Gastrocnemius medialis (tissue), 4 donors: Measurements from ENCODE around the gene HOXD8. TPM values are rescaled to one million over a fixed set of nuclear protein-coding genes. Genes with fewer than 3 reads are reported as not detected.

Source experiments
- ATAC-seq, 2 donors: fragments of 150-250 bp; one replicate each; pipeline ENCODE4 v1.9.1; 2016
- DNase-seq, 2 donors: peaks; one replicate each; pipeline ENCODE4 v3.0.0-alpha.2; 2019
- H3K27ac ChIP-seq, 4 donors: fragments of 200-600 bp; sonication (generic); 1 replicate in 1 of 4; 2 replicates in 3 of 4; pipeline ENCODE4 v1.5.1; 2016 to 2018; ENCODE audit warnings: mild to moderate bottlenecking in 2 of 4, moderate library complexity in 1 of 4
- H3K27me3 ChIP-seq, 3 donors: fragments of 200-600 bp; sonication (generic) in 2 of 3; 1 replicate in 1 of 3; 2 replicates in 2 of 3; pipeline versions ENCODE4 v1.5.1 to v1.6.0; 2016 to 2019; ENCODE audit warnings: mild to moderate bottlenecking in 1 of 3, moderate library complexity in 1 of 3
- H3K36me3 ChIP-seq, 2 donors: fragments of 200-600 bp; sonication (generic) in 1 of 2; one replicate each; pipeline ENCODE4 v1.5.1; 2017 to 2018
- H3K4me1 ChIP-seq, 2 donors: fragments of 200-600 bp; sonication (generic) in 1 of 2; one replicate each; pipeline ENCODE4 v1.5.1; 2016 to 2017; ENCODE audit warnings: mild to moderate bottlenecking in 2 of 2
- H3K4me3 ChIP-seq, 4 donors: fragments of 200-600 bp; sonication (generic) in 3 of 4; 1 replicate in 1 of 4; 2 replicates in 3 of 4; pipeline ENCODE4 v1.5.1; 2016 to 2019; ENCODE audit warnings: mild to moderate bottlenecking in 2 of 4
- H3K9me3 ChIP-seq, 3 donors: fragments of 200-600 bp; sonication (generic) in 2 of 3; 1 replicate in 1 of 3; 2 replicates in 2 of 3; pipeline ENCODE4 v1.5.1; 2016 to 2019
- CTCF ChIP-seq, 5 experiments: fragments of 450-650 bp in 3 of 5; fragments of 200-600 bp in 2 of 5; sonication (generic) in 2 of 5; IDR thresholded peaks in 4 of 5; conservative IDR thresholded peaks in 1 of 5; 1 replicate in 4 of 5; 2 replicates in 1 of 5; pipeline ENCODE4 v1.5.1; 2016 to 2019; ENCODE audit warnings: antibody characterized with exemption in 5 of 5, mild to moderate bottlenecking in 3 of 5, moderate library complexity in 3 of 5
- POLR2A ChIP-seq, 2 donors: fragments of 450-650 bp; IDR thresholded peaks; one replicate each; pipeline ENCODE4 v1.6.1; 2017; ENCODE audit warnings: antibody characterized with exemption in 2 of 2, mild to moderate bottlenecking in 2 of 2, moderate library complexity in 2 of 2
- in situ Hi-C, 4 donors: fragments of 200-750 bp; cut with MboI; loops; one replicate each; pipeline versions ENCODE4 v1.15.0 to v1.8.0; 2017; ENCODE audit warnings: low sequenced_read_pairs in 4 of 4
- intact Hi-C: fragments of 100-400 bp; cut with DNase I; formaldehyde crosslinking; loops from one replicate; pipeline ENCODE4 v1.15.1; 2023; ENCODE audit warnings: low total_unique reads
- total RNA-seq, 4 donors: library from RNA; depleted of rRNA; stranded (reverse); fragments of >200 nt; gene quantifications; one replicate each; pipeline versions ENCODE4 v1.1.0 to v1.2.3, GENCODE V29; 2016

The HOXD8 gene
- total RNA-seq, 4 donors from 2014 or later: 4.0 to 12.0 (median 7.2) TPM

- Histone ChIP-seq H3K27me3 (peaks cover 91 to 96% (median 95%) of the 10 kb centered on the region in 3 donors), H3K9me3 (no peaks in the 10 kb centered on the region), H3K4me1 (peaks cover 15 to 28% of the 10 kb centered on the region in 2 donors), H3K4me3 (peak within 1 kb of the TSS in 1 of 4 donors; percentile 30), H3K36me3 (no peaks in the 10 kb centered on the region), H3K27ac (no peak within 1 kb of the TSS)
- ATAC-seq (no peak), DNase-seq (no peak)
- intact Hi-C loops: loop anchor here (5.0 kb wide), 1 partner anchor 227 kb away; no protein-coding TSS in a partner anchor
- TF ChIP-seq CTCF (IDR thresholded peaks at IDR 0.05 in 4 of 5, conservative IDR thresholded peaks at IDR 0.05 in 1 of 5) (no peak), POLR2A (IDR thresholded peaks at IDR 0.05) (no peak)
- in situ Hi-C loops: loop anchor here in 2 of 4 donors (25.0 kb wide), 1 partner anchor 722 kb away; no protein-coding TSS in a partner anchor
These were observed 45.7 kb upstream of the HOXD8 start, which contains the start of gene EVX2 for GRCh38 chr2:176083796-176084261. Gene EVX2 (minus strand): TSS chr2:176083962. CDS start chr2:176083776, 186 bp downstream.

GRCh38 chr2:176084611-176085119 lies 44.8 kb upstream of the HOXD8 start:
- no peaks in the 10 kb centered on the region for H3K36me3 ChIP-seq
- intact Hi-C loops: loop anchor here (5.0 kb wide), 1 partner anchor 227 kb away; no protein-coding TSS in a partner anchor
- no peaks in the 10 kb centered on the region for H3K9me3 ChIP-seq
- ATAC-seq (no peak), DNase-seq (no peak)
- in situ Hi-C loops: loop anchor here in 2 of 4 donors (25.0 kb wide), 1 partner anchor 722 kb away; no protein-coding TSS in a partner anchor
- TF ChIP-seq CTCF (IDR thresholded peaks at IDR 0.05 in 4 of 5, conservative IDR thresholded peaks at IDR 0.05 in 1 of 5) (no peak), POLR2A (IDR thresholded peaks at IDR 0.05) (no peak)
- H3K4me1 ChIP-seq: peaks cover 8 to 20% of the 10 kb centered on the region in 2 donors
- peaks cover 91 to 96% (median 95%) of the 10 kb centered on the region in 3 donors for H3K27me3 ChIP-seq
- H3K27ac ChIP-seq: no peak overlapping the region
- H3K4me3 ChIP-seq: peak overlapping the region in 1 of 4 donors; percentile 28

GRCh38 chr2:176085120-176085788 lies 44.3 kb upstream of the HOXD8 start:
- Histone ChIP-seq H3K27ac (no peak overlapping the region), H3K4me1 (peaks cover 7 to 19% of the 10 kb centered on the region in 2 donors), H3K4me3 (peak overlapping the region in 1 of 4 donors; percentile 28)

More at GRCh38 chr2:176085120-176085788, 44.3 kb upstream of the HOXD8 start:
- intact Hi-C loops (no loop called here), in situ Hi-C loops (loop anchor here in 2 of 4 donors (25.0 kb wide), 1 partner anchor 723 kb away; no protein-coding TSS in a partner anchor)
- no peak for TF ChIP-seq CTCF (IDR thresholded peaks at IDR 0.05 in 4 of 5, conservative IDR thresholded peaks at IDR 0.05 in 1 of 5)
- TF ChIP-seq POLR2A (IDR thresholded peaks at IDR 0.05): no peak
- ATAC-seq (no peak), DNase-seq (no peak)
- Histone ChIP-seq H3K27me3 (peaks cover 96 to 99% (median 98%) of the 10 kb centered on the region in 3 donors), H3K9me3 (no peaks in the 10 kb centered on the region), H3K36me3 (no peaks in the 10 kb centered on the region)
